ENCODE data around the gene ALOX5AP.

GRCh38 chr13:30810261-30810701 is 74.9 kb downstream of the ALOX5AP start:
- TF ChIP-seq EZH2 (IDR thresholded peaks at IDR 0.05; ENCODE audit: insufficient read depth, poor library complexity, severe bottlenecking) (no peak), EZH2phosphoT487 (IDR thresholded peaks at IDR 0.05; ENCODE audit: insufficient read depth, low read depth) (no peak)

All from GM23248 (cell line).